ENCODE measurements around the gene SNHG17.

SNHG17 gene

GRCh38 chr20:38377039-38377685, 58.0 kb downstream of the SNHG17 start:
- TF ChIP-seq GABPA (IDR thresholded peaks at IDR 0.05; ENCODE audit: low read depth): no peak
- TF ChIP-seq POLR2AphosphoS5 (IDR thresholded peaks at IDR 0.05; ENCODE audit: low read depth): no peak
- no peak for TF ChIP-seq REST (IDR thresholded peaks at IDR 0.05; ENCODE audit: insufficient replicate concordance, low read depth)
- TF ChIP-seq CTCF (IDR thresholded peaks at IDR 0.05; ENCODE audit: insufficient read depth, low read length): no peak
- TF ChIP-seq SPI1 (IDR thresholded peaks at IDR 0.05; ENCODE audit: borderline replicate concordance, low read depth): no peak
- Histone ChIP-seq H3K4me3 (replicated peaks; ENCODE audit: insufficient read depth, low read length) (no peak overlapping the region), H3K27ac (replicated peaks) (no peak overlapping the region), H3K27me3 (ENCODE audit: insufficient read depth, poor library complexity, severe bottlenecking) (no peaks in the 10 kb centered on the region)
- DNase-seq (ENCODE audit: low read depth in 1 of 2, low spot score in 1 of 2): no peak

GRCh38 chr20:38373898-38374297, 61.2 kb downstream of the SNHG17 start:
- Histone ChIP-seq H3K27me3 (ENCODE audit: insufficient read depth, poor library complexity, severe bottlenecking) (no peaks in the 10 kb centered on the region), H3K27ac (replicated peaks) (no peak overlapping the region), H3K4me3 (replicated peaks; ENCODE audit: insufficient read depth, low read length) (no peak overlapping the region)
- DNase-seq (ENCODE audit: low read depth in 1 of 2, low spot score in 1 of 2): no peak
- TF ChIP-seq CTCF (IDR thresholded peaks at IDR 0.05; ENCODE audit: insufficient read depth, low read length) (no peak), SPI1 (IDR thresholded peaks at IDR 0.05; ENCODE audit: borderline replicate concordance, low read depth) (no peak), REST (IDR thresholded peaks at IDR 0.05; ENCODE audit: insufficient replicate concordance, low read depth) (no peak), POLR2AphosphoS5 (IDR thresholded peaks at IDR 0.05; ENCODE audit: low read depth) (no peak), GABPA (IDR thresholded peaks at IDR 0.05; ENCODE audit: low read depth) (no peak)

- Histone ChIP-seq H3K4me3 (replicated peaks; ENCODE audit: insufficient read depth, low read length) (no peak overlapping the region), H3K27ac (replicated peaks) (no peak overlapping the region), H3K27me3 (ENCODE audit: insufficient read depth, poor library complexity, severe bottlenecking) (no peaks in the 10 kb centered on the region)
- TF ChIP-seq GABPA (IDR thresholded peaks at IDR 0.05; ENCODE audit: low read depth) (no peak), CTCF (IDR thresholded peaks at IDR 0.05; ENCODE audit: insufficient read depth, low read length) (no peak), POLR2AphosphoS5 (IDR thresholded peaks at IDR 0.05; ENCODE audit: low read depth) (no peak), REST (IDR thresholded peaks at IDR 0.05; ENCODE audit: insufficient replicate concordance, low read depth) (no peak), SPI1 (IDR thresholded peaks at IDR 0.05; ENCODE audit: borderline replicate concordance, low read depth) (no peak)
- no peak for DNase-seq (ENCODE audit: low read depth in 1 of 2, low spot score in 1 of 2)
Observed at GRCh38 chr20:38373231-38373867, 61.8 kb downstream of the SNHG17 start.
